ENCODE results near the gene ADAM29. TPM values are rescaled to one million over a fixed set of nuclear protein-coding genes. Genes with fewer than 3 reads are reported as not detected.

ADAM29 gene
- total and polyA plus RNA-seq, 2 of the 8 experiments (the other 6 are each of a cell fraction or from before 2014, with no cell fraction given), result 0.03 TPM; not detected in 1

GRCh38 chr4:174869339-174869738 is 48.8 kb upstream of the ADAM29 start:
- Histone ChIP-seq H3K56ac (replicated peaks; ENCODE audit: insufficient read length, low read depth, low read length) (no peak overlapping the region), H2BK20ac (ENCODE audit: low read length) (no peak overlapping the region), H2AK5ac (ENCODE audit: low read depth, low read length) (no peak overlapping the region), H4K91ac (replicated peaks; ENCODE audit: insufficient read length, low read length) (no peak overlapping the region), H3K36me3 (ENCODE audit: control insufficient read depth in 2 of 4, insufficient read depth in 4 of 4, low read length in 3 of 4) (no peaks in the 10 kb centered on the region), H3K79me2 (ENCODE audit: control insufficient read depth in 1 of 2, insufficient read depth in 2 of 2, low read length in 2 of 2) (no peaks in the 10 kb centered on the region), H2BK15ac (ENCODE audit: low read length) (no peak overlapping the region), H3K23ac (ENCODE audit: insufficient read length) (no peak overlapping the region), H3K18ac (ENCODE audit: extremely low read depth, low read length) (no peak overlapping the region), H3K14ac (ENCODE audit: insufficient read length) (no peak overlapping the region), H3K79me1 (ENCODE audit: low read depth, low read length) (no peaks in the 10 kb centered on the region), H4K5ac (ENCODE audit: insufficient read length, low read depth, low read length) (no peak overlapping the region), H3K4ac (replicated peaks; ENCODE audit: insufficient read length, low read depth, low read length) (no peak overlapping the region), H4K20me1 (replicated peaks in 1 of 2; ENCODE audit: control insufficient read depth in 1 of 2, insufficient read depth in 2 of 2, low read length in 2 of 2) (no peaks in the 10 kb centered on the region), H2BK5ac (ENCODE audit: low read depth, low read length) (no peak overlapping the region), H3K4me2 (ENCODE audit: insufficient read depth in 1 of 2, low read depth in 2 of 2, low read length in 2 of 2) (no peak overlapping the region), H4K8ac (ENCODE audit: extremely low read depth, insufficient read depth, low read length) (no peak overlapping the region), H3K27ac (ENCODE audit: low read depth, low read length) (no peak overlapping the region), H3K23me2 (ENCODE audit: low read depth, low read length) (no peaks in the 10 kb centered on the region; the same call in 1 of the 2 replicates), H2BK120ac (replicated peaks; ENCODE audit: low read depth, low read length) (no peak overlapping the region), H2BK12ac (ENCODE audit: low read depth, low read length) (no peak overlapping the region), H3K4me1 (replicated peaks in 1 of 4; ENCODE audit: control insufficient read depth in 3 of 4, insufficient read depth in 4 of 4, low read length in 3 of 4) (no peaks in the 10 kb centered on the region), H3K9ac (replicated peaks in 1 of 4; ENCODE audit: extremely low read depth in 1 of 4, low read depth in 3 of 4, low read length in 3 of 4) (no peak overlapping the region), H2AFZ (ENCODE audit: low read length) (no peak overlapping the region), H3K4me3 (ENCODE audit: extremely low read depth in 1 of 4, insufficient read depth in 2 of 4, low read depth in 3 of 4, low read length in 4 of 4) (no peak overlapping the region), H3K27me3 (replicated peaks in 1 of 4; ENCODE audit: control insufficient read depth in 3 of 4, extremely low read depth in 1 of 4, insufficient read depth in 3 of 4, low read length in 3 of 4) (no peaks in the 10 kb centered on the region), H3K9me3 (ENCODE audit: insufficient read depth in 2 of 2, low read depth in 1 of 2, low read length in 1 of 2) (no peaks in the 10 kb centered on the region)
- no peak for FAIRE-seq
- 80% methylated on average over 3 of the region's 3 CpGs; no CpG with 5 or more reads in 1 of the 2 experiments for WGBS, 2 experiments (ENCODE audit: extremely low coverage in 1 of 2, insufficient coverage in 1 of 2, insufficient read length in 1 of 2, insufficient replicate concordance in 2 of 2, low coverage in 1 of 2, low lambda C conversion rate in 2 of 2, missing lambda C conversion rate in 1 of 2)
- ChIA-PET POLR2A (ENCODE audit: partially characterized antibody) (no interaction called here), CTCF (ENCODE audit: partially characterized antibody) (no interaction called here)
- DNase-seq (ENCODE audit: low read depth in 1 of 2, low spot score in 2 of 2), result no peak
- TF ChIP-seq FOSL1 (IDR thresholded peaks at IDR 0.05; ENCODE audit: insufficient read depth, low read depth, low read length), result no peak

Data from H1 (cell line).